GM12873 (cell line): Measurements from ENCODE around the gene WDR81.

Experiments
- TF ChIP-seq, protein P1 (sequence below): IDR thresholded peaks from 2 replicates; pipeline ENCODE4 v1.5.1; 2012; ENCODE audit warnings: low read depth, mild to moderate bottlenecking, moderate library complexity, low read length, control low read depth; ENCODE audit not compliant: insufficient read depth; ENCODE audit errors: missing control alignments

Gene WDR81

DNA sequence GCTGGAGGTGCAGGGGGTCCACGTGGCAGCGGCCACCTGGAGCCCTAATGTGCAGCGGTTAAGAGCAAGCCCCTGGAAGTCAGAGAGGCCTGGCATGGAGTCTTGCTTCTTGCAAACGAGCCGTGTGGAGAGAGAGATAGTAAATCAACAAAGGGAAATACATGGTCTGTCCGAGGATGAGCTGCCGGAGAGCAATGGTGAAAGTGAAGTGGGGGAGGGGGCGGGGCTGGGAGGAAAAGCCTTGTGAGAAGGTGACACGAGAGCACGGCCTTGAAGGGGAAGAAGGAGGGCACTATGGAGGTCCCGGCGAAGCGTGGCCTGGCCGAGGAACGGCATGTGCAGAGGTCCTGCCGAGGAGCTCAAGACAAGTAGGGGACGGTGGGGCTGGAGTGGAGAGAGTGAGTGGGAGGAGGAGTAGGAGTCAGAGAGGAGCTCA is 31.3 kb downstream of the WDR81 start:
- TF ChIP-seq, protein P1, sequence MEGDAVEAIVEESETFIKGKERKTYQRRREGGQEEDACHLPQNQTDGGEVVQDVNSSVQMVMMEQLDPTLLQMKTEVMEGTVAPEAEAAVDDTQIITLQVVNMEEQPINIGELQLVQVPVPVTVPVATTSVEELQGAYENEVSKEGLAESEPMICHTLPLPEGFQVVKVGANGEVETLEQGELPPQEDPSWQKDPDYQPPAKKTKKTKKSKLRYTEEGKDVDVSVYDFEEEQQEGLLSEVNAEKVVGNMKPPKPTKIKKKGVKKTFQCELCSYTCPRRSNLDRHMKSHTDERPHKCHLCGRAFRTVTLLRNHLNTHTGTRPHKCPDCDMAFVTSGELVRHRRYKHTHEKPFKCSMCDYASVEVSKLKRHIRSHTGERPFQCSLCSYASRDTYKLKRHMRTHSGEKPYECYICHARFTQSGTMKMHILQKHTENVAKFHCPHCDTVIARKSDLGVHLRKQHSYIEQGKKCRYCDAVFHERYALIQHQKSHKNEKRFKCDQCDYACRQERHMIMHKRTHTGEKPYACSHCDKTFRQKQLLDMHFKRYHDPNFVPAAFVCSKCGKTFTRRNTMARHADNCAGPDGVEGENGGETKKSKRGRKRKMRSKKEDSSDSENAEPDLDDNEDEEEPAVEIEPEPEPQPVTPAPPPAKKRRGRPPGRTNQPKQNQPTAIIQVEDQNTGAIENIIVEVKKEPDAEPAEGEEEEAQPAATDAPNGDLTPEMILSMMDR: no peak

DNA sequence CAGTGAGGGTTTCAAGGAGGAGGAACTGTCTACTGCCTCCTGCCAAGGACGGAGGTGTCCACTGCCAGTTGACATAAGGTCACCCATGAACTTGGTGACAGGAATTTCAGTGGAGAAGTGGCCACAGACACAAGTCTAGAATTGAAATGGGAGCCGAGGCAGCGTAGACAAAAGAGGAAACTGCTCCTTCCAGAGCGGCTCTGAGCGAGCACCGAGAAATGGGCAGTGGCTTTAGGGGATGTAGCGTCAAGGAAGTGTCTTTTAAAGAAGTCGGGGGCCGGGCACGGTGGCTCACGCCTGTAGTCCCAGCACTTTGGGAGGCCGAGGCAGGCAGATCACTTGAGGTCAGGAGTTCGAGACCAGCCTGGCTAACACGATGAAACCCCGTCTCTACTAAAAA is 34.3 kb downstream of the WDR81 start:
- TF ChIP-seq, protein P1: no peak

DNA sequence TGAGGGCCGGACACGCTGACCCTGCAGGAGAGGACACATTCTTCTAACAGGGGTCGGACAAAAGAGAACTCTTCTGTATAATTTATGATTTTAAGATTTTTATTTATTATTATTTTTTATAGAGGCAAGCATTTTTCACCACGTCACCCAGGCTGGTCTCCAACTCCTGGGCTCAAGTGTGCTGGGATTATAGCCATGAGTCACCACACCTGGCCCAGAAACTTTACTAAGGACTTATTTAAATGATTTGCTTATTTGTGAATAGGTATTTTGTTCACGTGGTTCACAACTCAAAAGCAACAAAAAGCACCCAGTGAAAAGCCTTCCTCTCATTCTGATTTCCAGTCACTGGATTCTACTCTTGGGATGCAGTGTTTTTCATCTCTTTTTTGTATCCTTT is 35.0 kb downstream of the WDR81 start:
- TF ChIP-seq, protein P1: no peak

DNA sequence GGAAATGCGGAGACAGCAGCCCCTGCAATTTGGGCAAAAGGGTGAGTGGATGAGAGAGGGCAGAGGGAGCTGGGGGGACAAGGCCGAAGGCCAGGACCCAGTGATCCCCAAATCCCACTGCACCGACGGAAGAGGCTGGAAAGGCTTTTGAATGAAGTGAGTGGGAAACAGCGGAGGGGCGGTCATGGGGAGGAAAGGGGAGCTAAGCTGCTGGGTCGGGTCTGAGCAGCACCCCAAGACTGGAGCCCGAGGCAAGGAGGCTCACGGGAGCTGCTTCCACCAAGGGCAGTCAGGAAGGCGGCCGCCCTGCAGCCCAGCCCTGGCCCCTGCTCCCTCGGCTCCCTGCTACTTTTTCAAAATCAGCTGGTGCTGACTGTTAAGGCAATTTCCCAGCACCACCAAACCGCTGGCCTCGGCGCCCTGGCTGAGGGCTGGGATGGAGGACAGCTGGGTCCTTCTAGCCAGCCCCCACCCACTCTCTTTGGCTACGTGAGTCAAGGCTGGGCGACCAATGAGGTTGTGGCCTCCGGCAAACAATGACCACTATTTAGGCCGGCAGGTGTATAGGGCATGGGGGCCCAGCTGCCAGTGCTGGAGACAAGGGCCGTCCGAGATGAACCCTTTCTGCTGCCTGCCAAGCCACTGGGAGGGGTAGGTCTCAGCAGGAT is 37.9 kb downstream of the WDR81 start:
- TF ChIP-seq, protein P1: no peak

DNA sequence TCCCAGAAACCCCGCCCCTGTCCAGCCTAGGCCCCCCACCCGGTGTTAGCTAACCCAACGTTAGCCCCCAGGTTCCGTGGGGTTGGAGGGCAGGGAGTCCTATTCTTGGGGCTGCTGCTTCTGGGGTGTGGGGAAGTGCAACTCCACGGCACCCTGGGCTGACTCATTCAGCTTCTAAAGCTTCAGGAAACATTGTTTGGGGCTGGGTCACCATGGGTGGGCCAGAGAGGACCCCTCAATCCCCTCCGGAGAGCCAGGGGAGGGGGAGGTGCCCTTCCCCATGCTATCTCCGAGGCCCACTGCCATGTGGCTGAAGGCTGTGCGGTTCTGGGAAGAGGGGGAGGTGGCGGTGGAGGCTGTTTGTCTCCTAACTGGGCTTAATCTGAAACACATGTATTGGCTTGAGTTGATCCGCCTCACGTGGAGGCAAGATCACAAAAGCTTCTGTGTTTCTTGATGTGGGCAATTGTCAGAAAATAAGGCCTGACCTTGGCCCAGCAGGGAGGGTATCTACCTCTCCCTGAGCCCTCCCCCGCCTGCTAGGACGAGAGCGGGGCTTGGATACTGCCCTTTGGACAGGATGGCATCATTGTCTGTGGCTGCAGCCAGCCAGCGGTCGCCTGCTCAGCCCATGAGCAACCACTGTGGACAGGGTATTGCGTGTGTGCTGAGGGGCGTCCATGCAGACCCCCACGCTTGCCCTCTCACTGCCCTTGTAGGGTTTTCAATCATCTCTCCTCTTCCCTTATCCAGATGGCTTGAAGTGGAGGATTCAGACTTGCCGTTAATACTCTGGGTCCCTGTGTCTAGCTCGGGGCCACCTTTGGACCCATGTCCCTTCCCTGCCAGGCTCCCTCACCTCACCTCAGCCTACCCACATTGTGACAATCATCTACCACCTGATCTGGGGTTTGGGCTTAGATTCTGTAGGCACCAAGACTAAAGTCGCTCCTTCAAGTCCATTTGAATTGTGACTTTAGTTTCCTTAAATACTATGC is 38.7 kb downstream of the WDR81 start:
- TF ChIP-seq, protein P1: no peak

DNA sequence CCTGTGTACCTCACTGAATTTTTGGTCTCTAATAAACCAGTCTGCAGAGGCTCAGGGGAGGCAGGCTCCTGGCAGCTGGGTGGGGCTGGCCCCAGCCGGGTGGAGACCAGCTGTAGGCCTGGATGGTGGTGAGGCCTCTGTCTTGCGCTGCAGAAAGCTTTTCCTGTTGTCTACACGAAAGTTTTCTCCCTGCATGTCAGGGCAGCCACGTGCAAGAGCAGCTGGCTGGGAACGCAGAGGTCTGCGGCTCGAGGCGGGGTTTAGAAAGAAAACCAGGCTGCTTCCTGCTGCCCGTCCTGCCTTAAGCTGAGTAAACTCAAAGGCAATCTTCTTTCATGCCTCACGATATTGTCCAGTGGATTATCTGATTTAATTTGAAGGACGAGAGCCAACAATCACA is 39.8 kb downstream of the WDR81 start:
- TF ChIP-seq, protein P1: no peak

DNA sequence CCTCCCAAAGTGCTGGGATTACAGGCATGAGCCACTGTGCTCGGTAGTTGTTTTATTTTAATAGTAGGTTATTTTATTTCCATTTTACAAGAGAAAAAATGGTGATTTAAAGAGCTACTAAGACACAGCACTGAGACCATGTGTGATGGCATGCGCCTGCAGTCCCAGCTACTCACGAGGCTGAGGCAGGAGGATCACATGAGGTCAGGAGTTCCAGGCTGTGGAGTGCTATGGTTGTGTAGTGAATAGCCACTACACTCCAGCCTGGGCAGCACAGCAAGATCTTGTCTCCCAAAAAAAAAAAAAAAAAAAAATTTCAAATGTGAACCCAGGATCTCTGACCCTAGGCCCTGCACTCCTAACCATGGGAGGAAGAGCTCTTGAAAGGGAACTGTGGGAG is 41.1 kb downstream of the WDR81 start:
- TF ChIP-seq, protein P1: no peak
